HG03108 (cell line): ENCODE measurements around the gene OR8U1.
"Not testable (repeated sequence)": the region's sequence is repeated elsewhere in the genome, so short reads cannot be mapped to it uniquely, and the experiment has no call there.

Experiments used
- ATAC-seq: cut with Tn5 transposase; IDR thresholded peaks from one replicate; pipeline ENCODE4 v1.9.1; 2021; ENCODE audit warnings: moderate library complexity; ENCODE audit not compliant: unreplicated experiment

Gene OR8U1

GRCh38 chr11:56375324-56375723, at the start of gene OR8U1:
Gene OR8U1 (plus strand): TSS chr11:56375624. CDS start chr11:56375624, 0 bp downstream.
- ATAC-seq, result no peak

GRCh38 chr11:56331861-56332491, 43.4 kb upstream of the OR8U1 start:
- no peak for ATAC-seq

- ATAC-seq, result no peak
Measured at GRCh38 chr11:56333156-56333555, 42.3 kb upstream of the OR8U1 start.

- ATAC-seq, result no peak
Measured at GRCh38 chr11:56340289-56340688, 35.1 kb upstream of the OR8U1 start.

- ATAC-seq, result no peak
Measured at GRCh38 chr11:56345739-56346138, 29.7 kb upstream of the OR8U1 start, which contains the start of gene OR8K1. Gene OR8K1 (plus strand): TSS chr11:56346039. CDS start chr11:56346039, 0 bp downstream.

GRCh38 chr11:56353991-56354390, 21.4 kb upstream of the OR8U1 start, which contains the start of gene OR8J1:
Gene OR8J1 (plus strand): TSS chr11:56354291. CDS start chr11:56360247, 5,956 bp downstream.
- ATAC-seq, result no peak

- ATAC-seq, result no peak
Measured at GRCh38 chr11:56380120-56380519, 4.7 kb downstream of the OR8U1 start.

GRCh38 chr11:56394381-56394780, 19.0 kb downstream of the OR8U1 start:
- no peak for ATAC-seq

GRCh38 chr11:56396047-56396446, 20.6 kb downstream of the OR8U1 start:
- no peak for ATAC-seq

GRCh38 chr11:56401858-56402461, 26.5 kb downstream of the OR8U1 start:
- ATAC-seq, result not testable (repeated sequence)

GRCh38 chr11:56404393-56404792, 29.0 kb downstream of the OR8U1 start:
- no peak for ATAC-seq

- no peak for ATAC-seq
Measured at GRCh38 chr11:56410801-56411200, 35.4 kb downstream of the OR8U1 start.

GRCh38 chr11:56412396-56412795, 37.0 kb downstream of the OR8U1 start, which contains the start of gene OR5AL1:
Gene OR5AL1 (plus strand): TSS chr11:56412696.
- ATAC-seq, result no peak
